ENCODE results near the gene MYL10. TPM values are rescaled to one million over a fixed set of nuclear protein-coding genes. Genes with fewer than 3 reads are reported as not detected.

The MYL10 gene
- total RNA-seq, 1 experiment from 2014 or later: not detected

- H3K4me2 ChIP-seq (ENCODE audit: low read length): no peak overlapping the region
Measured at GRCh38 chr7:101636822-101637623, 7.9 kb upstream of the MYL10 start.

More at GRCh38 chr7:101636822-101637623, 7.9 kb upstream of the MYL10 start:
- DNase-seq (ENCODE audit: low read depth, low spot score) (no peak), ATAC-seq (no peak)
- ChIA-PET CTCF (no interaction called here), POLR2A (no interaction called here), RAD21 (ENCODE audit: low non-redundant PET in 1 of 2, low total read pairs in 2 of 2, uncharacterized antibody in 2 of 2, unreplicated experiment in 2 of 2) (interaction anchor here in 1 of 2 experiments (0.7 kb wide), 1 partner anchor 161 kb away, joined by 3 read pairs; no protein-coding TSS in a partner anchor)
- no TSS peak for BruUV-seq (replicated peaks)
- H3K9me2 ChIP-seq (ENCODE audit: insufficient read depth): no peaks in the 10 kb centered on the region
- TF ChIP-seq ATF3 (IDR thresholded peaks at IDR 0.05) (no peak), ZBTB33 (IDR thresholded peaks at IDR 0.05; ENCODE audit: extremely low read depth, insufficient replicate concordance, low read length) (no peak), JUND (IDR thresholded peaks at IDR 0.05) (no peak)
- H3K79me2 ChIP-seq (ENCODE audit: insufficient read depth, low read length): no peaks in the 10 kb centered on the region
- H2AFZ ChIP-seq (ENCODE audit: low read depth, low read length, poor library complexity, severe bottlenecking): no peak overlapping the region
- H3K4me3 ChIP-seq (replicated peaks in 1 of 2; ENCODE audit: low read depth in 1 of 2, low read length in 2 of 2): no peak overlapping the region
- H3K27me3 ChIP-seq (ENCODE audit: insufficient read depth, low read length): no peaks in the 10 kb centered on the region
- intact Hi-C loops (cut with micrococcal nuclease): no loop called here
- no peaks in the 10 kb centered on the region for H3K36me3 ChIP-seq (ENCODE audit: control insufficient read depth in 1 of 2, insufficient read depth in 2 of 2, low read length in 2 of 2)
- peaks cover 0 to 6% of the 10 kb centered on the region in 2 experiments; a peak in 1 of 4 replicates for H3K9me3 ChIP-seq (ENCODE audit: control insufficient read depth in 1 of 2, insufficient read depth in 1 of 2, low read depth in 1 of 2, low read length in 2 of 2)
- no peak overlapping the region for H3K9ac ChIP-seq (ENCODE audit: low read length)
- H3K4me1 ChIP-seq (ENCODE audit: control insufficient read depth in 1 of 2, insufficient read depth in 2 of 2, low read length in 2 of 2): peaks cover 0 to 3% of the 10 kb centered on the region in 2 experiments; a peak in 1 of 4 replicates
- no peaks in the 10 kb centered on the region for H4K20me1 ChIP-seq (ENCODE audit: insufficient read depth)
- H3K27ac ChIP-seq (ENCODE audit: low read depth, low read length): no peak overlapping the region
